Measurements from ENCODE around the gene CAPZA3.

- TF ChIP-seq EZH2 (optimal IDR thresholded peaks at IDR 0.05; ENCODE audit: low read depth, low read length) (no peak), CTCF (IDR thresholded peaks at IDR 0.05; ENCODE audit: low read length) (no peak), EZH2phosphoT487 (IDR thresholded peaks at IDR 0.05; ENCODE audit: low read length) (no peak)
Observed at GRCh38 chr12:18731156-18731555, 6.8 kb upstream of the CAPZA3 start.
